ENCODE measurements around the gene TBC1D10B.

Gene TBC1D10B

DNA sequence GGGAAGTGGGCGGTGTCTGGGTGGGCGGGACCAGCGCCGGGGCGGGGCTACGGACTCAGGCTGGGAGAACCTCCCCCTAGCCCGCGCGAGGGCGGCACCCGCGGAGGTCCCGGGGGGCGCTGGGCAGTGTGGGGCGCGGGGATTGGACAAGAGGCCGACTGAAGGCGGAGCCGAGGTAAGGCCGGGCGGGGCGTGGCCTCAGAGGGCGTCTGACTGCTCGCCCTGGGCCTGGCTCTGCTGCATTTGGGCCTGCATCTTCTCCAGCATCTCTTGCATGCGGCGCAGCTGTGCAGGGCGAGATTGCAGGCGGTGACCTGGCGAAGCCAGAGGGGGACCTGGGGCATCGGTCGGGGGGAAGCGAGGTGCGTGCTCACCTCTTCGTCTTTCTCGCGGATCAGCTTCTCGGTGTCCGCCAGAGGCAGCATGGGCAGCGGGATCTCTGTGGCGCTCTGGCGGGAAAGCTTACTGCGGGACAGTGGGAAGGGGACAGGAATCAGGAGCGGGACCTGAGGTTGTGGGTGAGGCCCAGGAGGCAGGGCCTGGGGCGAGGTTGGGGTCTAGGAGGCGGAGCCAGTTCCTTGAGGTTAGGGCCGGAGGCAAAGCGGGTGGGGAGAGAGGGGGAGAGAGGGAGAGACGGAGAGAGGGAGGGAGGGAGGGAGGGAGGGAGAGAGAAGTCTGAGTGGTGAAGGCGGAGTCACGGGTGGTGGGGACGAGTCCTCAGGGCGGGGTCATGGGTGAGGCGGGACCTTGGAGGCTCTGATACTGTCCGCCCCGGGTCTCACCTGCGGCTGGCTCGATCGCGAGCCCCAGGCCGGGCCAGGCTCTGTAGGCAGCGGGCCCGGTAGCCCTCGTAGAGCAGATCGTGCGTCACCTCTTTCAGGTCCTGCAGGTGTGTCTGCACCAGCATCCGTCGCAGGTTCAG lies 8.2 kb upstream of the TBC1D10B start:
- DNase-seq: peak; percentile 98 to 100 (median 100)
- intact Hi-C loops (cut with DNase I): loop anchor here (2.0 kb wide), 1 partner anchor 16 kb away; the partner anchor contains the start of gene ZNF48

DNA sequence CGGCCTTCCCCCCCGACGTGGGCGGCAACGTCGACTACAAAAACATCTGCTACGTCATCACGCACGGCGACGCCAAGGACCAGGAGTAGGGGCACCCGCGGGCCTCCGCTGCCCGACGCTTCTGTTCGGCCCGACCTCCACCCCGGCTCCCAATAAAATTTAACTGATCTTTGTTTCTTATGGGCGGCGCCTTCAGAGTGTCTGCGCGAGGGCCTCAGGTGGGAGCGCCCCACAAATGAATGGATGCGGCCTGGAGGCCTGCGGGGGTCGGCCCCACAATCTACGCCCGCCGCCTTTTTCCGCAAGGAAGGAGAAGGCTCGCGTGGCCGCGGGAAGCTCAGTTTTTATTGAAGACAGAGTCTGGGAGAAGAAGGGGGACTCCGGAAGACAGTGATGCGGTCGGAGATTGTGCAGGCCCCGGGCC lies 7.5 kb upstream of the TBC1D10B start:
- peak; percentile 92 to 99 (median 96) for DNase-seq
- intact Hi-C loops (cut with DNase I): loop anchor here (2.0 kb wide), 1 partner anchor 17 kb away; the partner anchor contains the start of gene ZNF48

DNA sequence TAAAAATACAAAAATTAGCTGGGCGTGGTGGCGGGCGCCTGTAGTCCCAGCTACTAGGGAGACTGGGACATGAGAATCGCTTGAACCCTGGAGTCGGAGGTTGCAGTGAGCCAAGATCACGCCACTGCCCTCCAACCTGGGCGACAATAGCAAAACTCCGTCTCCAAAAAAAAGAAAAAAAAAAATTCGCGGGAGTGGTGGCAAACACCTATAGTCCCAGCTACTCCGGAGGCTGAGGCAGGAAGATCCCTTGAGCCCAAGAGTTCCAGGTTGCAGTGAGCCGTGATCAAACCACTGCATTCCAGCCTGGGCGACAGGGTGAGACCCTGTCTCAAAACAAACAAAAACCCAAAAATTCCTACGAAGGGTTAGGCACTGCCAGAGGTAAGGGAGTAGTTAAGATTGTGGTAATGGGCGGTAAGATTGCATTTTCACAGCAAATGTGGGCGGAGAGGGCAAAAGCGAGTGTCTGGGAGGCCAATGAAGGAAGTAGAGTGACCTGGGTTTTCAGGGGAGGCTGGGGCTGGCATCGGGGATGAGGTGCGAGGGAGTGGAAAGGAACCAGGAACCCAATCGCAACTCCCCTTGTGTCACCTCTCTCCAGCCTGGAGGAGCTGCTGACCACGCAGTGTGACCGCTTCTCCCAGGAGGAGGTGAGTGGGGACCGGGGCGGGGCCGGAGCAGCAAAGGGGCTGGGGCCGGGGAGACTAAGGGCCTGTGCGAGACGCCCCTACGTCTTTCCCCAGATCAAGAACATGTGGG lies 6.9 kb upstream of the TBC1D10B start:
- intact Hi-C loops (cut with DNase I): no loop called here
- no peak for DNase-seq

DNA sequence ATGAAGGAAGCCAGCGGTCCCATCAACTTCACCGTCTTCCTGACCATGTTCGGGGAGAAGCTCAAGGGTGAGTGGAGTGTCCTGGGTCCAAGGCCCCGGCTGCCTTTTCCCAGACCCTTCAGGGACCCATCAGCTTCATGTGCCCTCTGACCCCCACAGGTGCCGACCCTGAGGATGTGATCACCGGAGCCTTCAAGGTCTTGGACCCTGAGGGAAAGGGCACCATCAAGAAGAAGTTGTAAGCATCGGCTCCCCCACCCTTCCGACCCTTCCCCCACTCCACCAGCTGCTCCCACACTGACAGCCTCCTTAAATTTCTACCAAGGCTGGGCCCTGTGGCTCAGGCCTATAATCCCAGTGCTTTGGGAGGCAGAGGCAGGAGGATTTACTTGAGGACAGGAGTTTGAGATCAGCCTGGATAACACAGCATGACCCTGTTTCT lies 6.2 kb upstream of the TBC1D10B start:
- intact Hi-C loops (cut with DNase I): no loop called here
- no peak for DNase-seq

DNA sequence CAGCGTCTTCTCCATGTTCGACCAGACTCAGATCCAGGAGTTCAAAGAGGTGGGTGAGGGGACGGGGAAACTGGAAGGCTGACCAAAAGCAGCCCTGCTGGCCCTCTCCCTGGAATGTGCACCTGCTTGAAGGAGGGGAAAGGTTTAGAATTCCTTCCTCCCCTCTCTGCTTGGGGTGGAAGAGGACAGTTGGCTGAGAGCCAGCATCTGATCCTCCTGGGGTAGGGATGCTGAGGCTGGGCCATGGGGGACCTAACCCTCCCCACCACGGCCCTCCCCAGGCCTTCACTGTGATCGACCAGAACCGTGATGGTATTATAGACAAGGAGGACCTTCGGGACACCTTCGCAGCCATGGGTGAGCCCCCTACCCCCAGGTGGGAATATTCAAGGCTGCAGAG lies 5.6 kb upstream of the TBC1D10B start:
- DNase-seq: no peak
- intact Hi-C loops (cut with DNase I): no loop called here

DNA sequence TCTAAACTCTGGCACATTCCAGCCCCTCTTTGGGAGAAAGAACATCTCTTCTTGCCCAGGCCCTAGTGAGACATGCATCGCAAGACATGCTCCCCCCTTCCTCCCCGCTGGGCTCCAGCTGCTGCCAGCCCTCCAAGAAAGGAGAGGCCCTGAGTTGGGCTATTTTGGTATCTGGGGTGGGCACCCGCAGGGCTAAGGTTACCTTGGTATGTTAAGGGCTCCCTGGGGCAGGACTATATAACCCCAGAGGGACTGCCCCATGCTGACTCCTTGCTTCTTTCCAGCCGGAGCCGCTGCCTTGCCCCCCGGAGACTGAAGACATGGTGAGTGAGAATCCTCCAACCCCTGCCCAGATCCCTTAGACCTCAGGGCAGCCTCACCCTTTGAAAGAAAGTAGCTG lies 4.2 kb upstream of the TBC1D10B start, which contains the start of gene MYL11:
Gene MYL11 (plus strand): TSS at position 265 of the 400 bp plus-strand sequence. CDS start 56 bp downstream, at position 321.
- intact Hi-C loops (cut with DNase I): no loop called here
- no peak for DNase-seq

DNA sequence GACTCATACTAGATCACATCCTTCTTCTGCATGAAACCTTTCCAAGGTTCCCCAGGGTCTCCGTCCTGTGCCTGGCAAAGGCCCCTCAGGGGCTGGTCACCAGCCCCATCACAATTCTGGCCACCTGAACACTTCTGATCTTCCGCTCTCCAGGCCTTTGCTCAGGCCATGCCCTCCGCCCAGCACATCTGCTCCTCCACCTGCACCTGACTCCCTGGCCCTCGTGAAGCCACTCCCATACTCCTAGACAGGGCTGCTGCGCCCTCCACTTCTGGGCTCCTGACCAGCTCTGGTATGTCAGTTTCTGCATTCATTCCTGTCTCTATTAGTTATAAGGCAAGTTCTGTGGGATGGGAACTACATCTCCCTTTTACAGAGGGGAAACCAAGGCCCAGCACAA lies 2.4 kb upstream of the TBC1D10B start:
- intact Hi-C loops (cut with DNase I): no loop called here
- no peak for DNase-seq

DNA sequence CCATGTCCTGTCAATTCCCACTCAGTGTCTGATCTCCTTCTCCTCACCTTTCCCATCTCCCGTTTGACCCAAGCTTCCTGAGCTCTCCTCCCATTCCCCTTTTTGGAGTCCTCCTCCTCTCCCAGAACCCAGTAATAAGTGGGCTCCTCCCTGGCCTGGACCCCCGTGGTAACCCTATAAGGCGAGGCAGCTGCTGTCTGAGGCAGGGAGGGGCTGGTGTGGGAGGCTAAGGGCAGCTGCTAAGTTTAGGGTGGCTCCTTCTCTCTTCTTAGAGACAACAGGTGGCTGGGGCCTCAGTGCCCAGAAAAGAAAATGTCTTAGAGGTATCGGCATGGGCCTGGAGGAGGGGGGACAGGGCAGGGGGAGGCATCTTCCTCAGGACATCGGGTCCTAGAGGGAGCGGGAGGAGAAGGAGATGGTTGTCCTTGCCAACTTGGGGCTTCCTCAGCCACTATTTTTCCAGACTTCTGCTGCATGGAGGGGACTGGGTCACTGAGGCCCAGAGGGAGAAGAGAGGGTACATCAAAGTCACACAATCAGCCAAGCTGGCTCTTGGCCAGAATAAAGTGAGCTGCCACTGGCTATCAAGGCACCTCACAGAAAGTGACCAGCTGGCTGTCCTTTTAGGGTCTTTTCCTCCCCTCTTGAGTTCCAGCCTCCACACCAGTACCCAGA lies 1.9 kb upstream of the TBC1D10B start:
- DNase-seq: no peak

DNA sequence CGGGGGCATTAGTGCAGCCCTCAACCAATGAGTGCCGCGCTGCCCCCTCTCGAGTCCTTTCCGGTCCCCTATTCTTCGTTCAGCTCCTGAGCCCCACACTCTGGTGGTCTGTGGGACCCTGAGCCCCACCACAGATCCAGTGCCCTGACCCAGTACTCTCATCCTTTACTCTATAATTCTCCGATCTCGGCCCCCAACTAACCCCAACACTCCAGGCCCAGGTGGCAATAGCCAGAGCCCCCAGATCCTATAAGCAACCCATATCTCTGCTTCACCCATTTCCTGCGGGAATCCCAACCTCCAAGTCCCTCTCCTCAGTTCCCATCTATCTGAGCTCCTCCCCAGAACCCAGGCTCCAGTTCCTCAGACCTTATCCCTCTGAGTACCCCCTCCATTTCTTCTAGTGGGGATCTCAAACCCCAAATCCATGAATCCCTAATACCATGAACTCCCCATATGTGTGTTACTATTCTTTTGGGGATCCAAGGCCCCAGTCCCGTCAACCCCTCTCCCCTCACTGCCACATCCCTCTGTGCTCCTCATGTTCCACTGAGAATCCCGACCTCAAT lies 1.0 kb upstream of the TBC1D10B start:
- DNase-seq: no peak
- intact Hi-C loops (cut with DNase I): no loop called here

More for the DNA sequence above, 1.9 kb upstream of the TBC1D10B start:
- intact Hi-C loops (cut with DNase I): no loop called here

DNA sequence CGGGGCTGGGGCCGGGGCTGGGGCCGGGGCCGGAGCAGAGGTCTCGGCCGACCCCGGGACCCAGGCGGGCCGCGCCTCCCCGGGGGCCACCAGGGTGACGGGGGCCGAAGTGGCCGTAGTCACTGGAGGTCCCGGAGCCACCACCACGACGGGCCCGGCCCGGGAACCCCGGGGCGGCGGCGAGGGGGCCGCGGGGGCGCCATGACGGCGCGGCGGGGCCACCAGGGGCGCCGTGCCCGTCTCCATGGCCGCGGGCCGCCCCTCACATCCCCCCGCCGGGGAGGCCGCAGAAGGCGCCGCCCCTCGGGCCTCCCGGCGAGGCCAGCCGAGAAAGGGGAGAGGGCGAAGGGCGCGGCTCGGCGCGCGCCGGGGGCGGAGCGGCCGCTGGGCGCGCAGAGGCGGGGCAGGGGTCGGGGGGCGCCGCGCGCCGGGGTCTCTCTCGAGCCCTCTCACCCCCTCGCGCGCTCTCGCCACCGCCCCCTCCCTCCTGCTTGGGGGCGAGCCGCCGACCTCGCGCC lies 297 bp downstream of the TBC1D10B start:
- intact Hi-C loops (cut with DNase I): no loop called here
- no peak for DNase-seq

DNA sequence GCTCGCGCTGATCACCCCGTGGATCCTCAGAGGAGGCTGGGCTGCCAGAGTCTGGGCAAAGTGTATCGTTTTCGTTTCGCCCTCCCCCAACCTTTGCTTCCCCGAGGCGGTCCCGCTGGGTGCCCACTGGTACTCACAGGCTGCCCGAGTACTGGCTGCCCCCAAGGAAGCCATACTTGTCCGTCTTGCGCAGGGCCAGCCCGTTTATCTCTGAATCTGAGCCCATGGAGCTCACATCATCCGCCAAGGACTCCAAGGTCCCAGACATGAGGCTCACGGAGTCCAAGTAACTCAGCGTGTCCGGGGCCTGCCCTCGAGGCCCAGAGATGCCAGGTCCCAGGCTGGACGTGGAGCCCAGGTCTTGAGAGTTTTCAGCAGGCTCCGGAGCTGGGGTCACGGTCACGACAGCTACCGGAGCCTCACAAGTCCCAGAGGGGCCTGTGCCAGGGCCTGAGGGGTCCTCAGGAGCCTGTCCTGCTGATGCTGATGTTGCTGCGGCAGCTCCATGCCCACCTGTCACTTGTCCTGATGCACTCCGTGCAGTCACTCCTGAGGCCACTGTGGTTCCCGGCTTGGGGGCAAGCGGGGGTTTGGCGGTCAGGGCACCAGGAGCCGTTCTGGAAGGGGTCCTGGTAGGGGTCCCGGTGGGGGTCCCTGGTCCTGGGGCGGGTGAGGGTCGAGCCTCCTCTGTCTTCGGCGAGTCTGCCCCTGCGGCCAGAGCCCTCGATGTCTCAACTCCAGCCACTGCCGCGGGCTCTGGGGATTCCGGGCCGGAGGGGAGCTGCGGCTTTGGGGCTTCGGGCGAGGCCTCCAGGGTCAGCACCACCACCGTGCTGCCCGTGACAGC lies 980 bp downstream of the TBC1D10B start:
- intact Hi-C loops (cut with DNase I): no loop called here
- DNase-seq: peak in 1 of 42 donors; percentile 20

DNA sequence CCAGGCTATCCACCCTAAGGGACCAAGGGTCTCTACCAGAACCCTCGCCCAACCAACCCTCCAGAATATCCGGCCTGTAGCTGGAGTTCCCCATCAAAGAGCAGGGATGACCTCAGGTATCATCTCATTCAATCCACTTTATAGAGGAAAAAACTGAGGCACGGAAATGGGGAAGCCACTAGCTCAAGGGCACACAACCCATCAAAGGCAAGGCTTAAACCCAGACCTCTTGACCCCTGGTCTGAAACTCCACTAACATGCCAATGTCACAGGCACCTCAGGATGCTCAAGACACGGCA lies 1.6 kb downstream of the TBC1D10B start:
- intact Hi-C loops (cut with DNase I): no loop called here
- no peak for DNase-seq

DNA sequence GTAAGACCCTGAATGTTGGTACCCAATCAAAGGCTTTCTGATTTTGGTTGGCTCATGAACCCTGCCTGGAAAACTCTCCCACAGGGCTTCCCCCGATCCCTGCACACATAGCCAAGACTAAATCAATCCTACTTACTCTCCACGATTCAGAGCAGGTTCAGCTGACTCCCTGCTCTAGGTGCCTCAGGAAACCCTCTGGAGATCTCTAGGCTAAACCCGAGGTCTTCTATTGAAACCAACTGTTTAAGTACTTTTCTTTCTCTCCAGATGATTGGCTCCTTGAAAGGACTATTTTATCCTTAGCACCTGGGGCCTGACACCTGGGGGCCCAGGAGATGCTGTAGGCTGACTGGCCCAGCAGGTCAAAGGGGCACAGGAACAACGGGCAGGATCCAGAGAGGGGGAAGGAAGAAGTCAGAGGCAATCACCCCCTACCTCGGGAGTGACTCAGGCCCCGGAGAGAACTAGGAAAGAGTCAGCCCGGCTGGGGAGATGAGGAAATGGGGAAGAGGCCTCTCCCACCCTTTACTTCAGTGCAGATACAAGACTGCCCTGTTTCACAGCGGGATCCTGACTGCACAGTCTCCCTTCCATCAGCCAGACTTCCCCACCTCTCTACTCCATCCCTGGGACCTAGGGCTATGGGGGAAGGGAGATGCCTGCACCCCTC lies 2.0 kb downstream of the TBC1D10B start:
- intact Hi-C loops (cut with DNase I): no loop called here
- DNase-seq: peak in 1 of 42 donors; percentile 31

DNA sequence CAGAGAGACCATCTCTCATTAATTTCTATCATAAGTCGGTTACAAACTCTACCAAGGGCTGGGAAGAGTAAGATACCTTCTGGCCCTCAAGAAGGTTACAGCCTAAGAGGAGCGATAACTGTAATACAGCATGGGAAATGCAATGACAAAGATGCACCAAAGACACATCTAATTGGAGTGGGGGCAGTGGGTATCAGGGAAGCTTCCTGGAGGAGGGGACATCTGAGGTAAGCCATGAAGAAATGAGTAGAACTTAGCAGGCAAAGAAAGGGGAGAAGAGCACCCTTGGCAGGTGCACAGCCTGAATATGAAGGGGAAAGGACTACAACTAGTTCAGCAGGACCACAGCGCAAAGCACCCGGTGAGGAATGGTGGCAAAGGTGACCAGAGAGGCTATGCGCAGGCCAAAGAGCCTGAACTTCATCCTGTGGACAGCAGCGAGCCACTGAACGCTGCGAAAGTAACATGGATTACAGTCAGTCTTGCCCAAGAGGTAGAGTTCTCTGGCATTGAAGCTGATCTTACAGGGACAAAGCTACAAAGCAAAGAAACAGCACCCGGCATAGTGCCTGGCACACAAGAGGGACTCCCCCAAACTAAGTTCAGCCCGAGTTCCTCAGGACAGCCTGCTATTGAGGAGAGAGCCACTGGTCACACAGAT lies 2.8 kb downstream of the TBC1D10B start:
- intact Hi-C loops (cut with DNase I): no loop called here

DNA sequence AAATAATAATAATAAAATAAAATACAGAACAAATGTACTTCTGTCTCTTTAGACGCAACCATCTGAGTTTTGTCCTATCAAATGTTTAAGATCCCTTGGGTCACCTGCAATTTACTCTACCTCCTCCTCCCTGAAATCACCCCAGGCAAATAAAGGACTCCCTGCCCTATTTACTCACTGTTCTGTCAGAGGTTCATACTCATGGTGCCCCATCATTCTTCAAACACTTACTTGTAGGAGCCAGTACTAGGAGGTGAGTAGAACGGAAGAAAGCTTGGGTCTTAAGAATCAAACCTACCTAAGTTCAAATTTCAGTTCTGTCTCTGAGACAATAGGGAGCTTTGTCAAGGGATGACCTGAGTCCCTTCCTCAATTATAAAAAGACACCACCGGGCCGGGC lies 3.8 kb downstream of the TBC1D10B start:
- DNase-seq: no peak
- intact Hi-C loops (cut with DNase I): no loop called here

More for the DNA sequence above, 2.8 kb downstream of the TBC1D10B start:
- DNase-seq: no peak

DNA sequence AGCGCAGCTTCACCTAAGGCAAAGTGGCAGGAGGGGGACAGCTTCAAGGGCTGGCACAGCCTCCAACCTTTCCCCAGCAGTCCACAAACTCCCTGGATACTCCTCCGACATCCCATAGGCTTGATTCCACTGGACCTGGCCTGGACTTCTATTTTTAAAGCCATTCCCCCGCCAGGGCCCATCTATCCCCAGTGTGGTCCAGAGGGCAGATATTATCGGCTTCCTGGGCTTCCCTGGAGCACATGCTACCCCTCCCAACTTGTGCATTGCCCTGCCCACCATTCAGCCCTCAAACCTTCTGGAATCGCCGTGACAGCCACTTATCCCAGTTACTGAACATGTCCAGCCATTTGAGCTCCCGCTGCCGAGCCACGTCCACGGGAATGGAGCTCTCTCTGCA lies 5.1 kb downstream of the TBC1D10B start:
- DNase-seq: no peak
- intact Hi-C loops (cut with DNase I): no loop called here

DNA sequence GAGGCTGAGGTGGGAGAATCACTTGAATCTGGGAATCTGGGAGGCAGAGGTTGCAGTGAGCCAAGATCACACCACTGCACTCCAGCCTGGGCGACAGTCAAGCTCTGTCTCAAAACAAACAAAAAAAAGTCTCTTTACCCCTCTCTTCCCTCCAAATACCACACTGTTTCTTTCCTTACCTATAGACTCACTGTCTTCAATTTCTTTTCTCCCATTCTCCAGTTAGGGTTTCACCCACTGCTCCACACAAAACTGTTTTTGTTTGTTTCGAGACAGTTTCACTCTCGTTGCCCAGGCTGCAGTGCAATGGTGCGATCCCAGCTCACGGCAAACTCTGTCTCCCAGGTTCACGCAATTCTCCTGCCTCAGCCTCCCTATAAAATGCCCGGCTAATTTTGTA lies 9.1 kb downstream of the TBC1D10B start:
- intact Hi-C loops (cut with DNase I): no loop called here
- DNase-seq: no peak

Measured in head of caudate nucleus (tissue), 42 donors.